Thyroid gland (tissue), 4 donors: ENCODE measurements around the gene LRCH1.

Experiments
- POLR2A ChIP-seq, 2 donors: fragments of 450-650 bp; IDR thresholded peaks; one replicate each; pipeline ENCODE4 v1.6.1; 2017; ENCODE audit warnings: antibody characterized with exemption in 2 of 2, mild to moderate bottlenecking in 2 of 2, moderate library complexity in 1 of 2
- TF ChIP-seq, protein P1 (sequence below), 6 experiments: fragments of 200-600 bp in 3 of 6; fragments of 450-650 bp in 3 of 6; sonication (generic) in 3 of 6; IDR thresholded peaks; one replicate each; pipeline ENCODE4 v1.5.1; 2016 to 2019; ENCODE audit warnings: antibody characterized with exemption in 6 of 6, mild to moderate bottlenecking in 2 of 6, inconsistent platforms in 1 of 6, moderate library complexity in 1 of 6

- TF ChIP-seq, protein P1, sequence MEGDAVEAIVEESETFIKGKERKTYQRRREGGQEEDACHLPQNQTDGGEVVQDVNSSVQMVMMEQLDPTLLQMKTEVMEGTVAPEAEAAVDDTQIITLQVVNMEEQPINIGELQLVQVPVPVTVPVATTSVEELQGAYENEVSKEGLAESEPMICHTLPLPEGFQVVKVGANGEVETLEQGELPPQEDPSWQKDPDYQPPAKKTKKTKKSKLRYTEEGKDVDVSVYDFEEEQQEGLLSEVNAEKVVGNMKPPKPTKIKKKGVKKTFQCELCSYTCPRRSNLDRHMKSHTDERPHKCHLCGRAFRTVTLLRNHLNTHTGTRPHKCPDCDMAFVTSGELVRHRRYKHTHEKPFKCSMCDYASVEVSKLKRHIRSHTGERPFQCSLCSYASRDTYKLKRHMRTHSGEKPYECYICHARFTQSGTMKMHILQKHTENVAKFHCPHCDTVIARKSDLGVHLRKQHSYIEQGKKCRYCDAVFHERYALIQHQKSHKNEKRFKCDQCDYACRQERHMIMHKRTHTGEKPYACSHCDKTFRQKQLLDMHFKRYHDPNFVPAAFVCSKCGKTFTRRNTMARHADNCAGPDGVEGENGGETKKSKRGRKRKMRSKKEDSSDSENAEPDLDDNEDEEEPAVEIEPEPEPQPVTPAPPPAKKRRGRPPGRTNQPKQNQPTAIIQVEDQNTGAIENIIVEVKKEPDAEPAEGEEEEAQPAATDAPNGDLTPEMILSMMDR (IDR thresholded peaks at IDR 0.05), result no peak
- TF ChIP-seq POLR2A (IDR thresholded peaks at IDR 0.05), result no peak
These were observed 95.2 kb downstream of the LRCH1 start for GRCh38 chr13:46648166-46648607.
